Activated effector memory CD4-positive, alpha-beta T cell treated with Interleukin-2 at 50 U/mL for 16 hours (primary cell): ENCODE measurements around the gene CDK14.

Experiments
- DNase-seq: peaks from one replicate; pipeline ENCODE4 v3.0.0-alpha.2; 2020

CDK14 gene

GRCh38 chr7:91242097-91242844 lies 646.1 kb downstream of the CDK14 start:
- DNase-seq, result no peak

GRCh38 chr7:91243591-91244301 lies 647.6 kb downstream of the CDK14 start:
- DNase-seq, result no peak

GRCh38 chr7:91247500-91247899 lies 651.4 kb downstream of the CDK14 start:
- DNase-seq, result no peak

GRCh38 chr7:91248996-91249395 lies 652.9 kb downstream of the CDK14 start:
- DNase-seq, result no peak

GRCh38 chr7:91249506-91250233 lies 653.5 kb downstream of the CDK14 start:
- no peak for DNase-seq

GRCh38 chr7:91250706-91251105 lies 654.6 kb downstream of the CDK14 start:
- DNase-seq, result no peak

- no peak for DNase-seq
These were observed 655.8 kb downstream of the CDK14 start for GRCh38 chr7:91251877-91252276.
